ENCODE measurements around the gene SPTLC2.

SPTLC2 gene

DNA sequence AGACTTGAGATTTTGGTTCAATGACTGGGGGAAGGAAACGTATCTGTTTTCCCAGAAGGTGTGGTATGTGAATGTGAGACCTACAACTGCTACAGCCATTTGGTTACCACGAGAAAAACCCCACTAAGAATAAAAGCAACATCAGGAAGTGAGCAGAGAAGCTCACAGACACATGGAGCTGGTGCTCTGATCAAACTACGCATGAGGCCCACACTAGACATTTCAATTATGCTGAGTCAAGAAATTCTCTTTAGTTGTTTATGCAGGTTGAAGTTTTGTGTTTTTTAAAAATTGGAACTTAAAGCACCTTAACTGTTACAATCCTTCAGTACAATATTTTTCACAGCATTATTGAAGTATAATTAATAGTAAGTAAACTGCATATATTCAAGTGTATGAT is 8.9 kb upstream of the SPTLC2 start:
- H3K79me2 ChIP-seq (ENCODE audit: insufficient read depth, low read length) = no peaks in the 10 kb centered on the region
- H3K9ac ChIP-seq (ENCODE audit: low read depth, low read length, poor library complexity, severe bottlenecking) = no peak overlapping the region
- H3K4me3 ChIP-seq (ENCODE audit: low read length, poor library complexity, severe bottlenecking) = no peak overlapping the region
- no peak for TF ChIP-seq EZH2phosphoT487 (IDR thresholded peaks at IDR 0.05; ENCODE audit: borderline replicate concordance)
- no peak for TF ChIP-seq CTCF (conservative IDR thresholded peaks at IDR 0.05; ENCODE audit: low read length)
- no peaks in the 10 kb centered on the region for H3K9me3 ChIP-seq (ENCODE audit: insufficient read depth, low read depth, low read length)
- H3K9me2 ChIP-seq (replicated peaks; ENCODE audit: low read depth, low read length) = no peaks in the 10 kb centered on the region
- H3K4me1 ChIP-seq (ENCODE audit: insufficient read depth, low read length, poor library complexity, severe bottlenecking) = no peaks in the 10 kb centered on the region
- no peaks in the 10 kb centered on the region for H3K36me3 ChIP-seq (ENCODE audit: insufficient read depth, low read length)
- H3K4me2 ChIP-seq (ENCODE audit: low read depth, low read length, poor library complexity, severe bottlenecking) = no peak overlapping the region
- peak overlapping the region; percentile 81 for H2AFZ ChIP-seq (ENCODE audit: low read length)
- no peaks in the 10 kb centered on the region for H4K20me1 ChIP-seq (ENCODE audit: insufficient read depth, low read length, poor library complexity, severe bottlenecking)
- no peaks in the 10 kb centered on the region for H3F3A ChIP-seq (ENCODE audit: low read depth)
- no peaks in the 10 kb centered on the region for H3K27me3 ChIP-seq (ENCODE audit: insufficient read depth, low read length, poor library complexity, severe bottlenecking)

DNA sequence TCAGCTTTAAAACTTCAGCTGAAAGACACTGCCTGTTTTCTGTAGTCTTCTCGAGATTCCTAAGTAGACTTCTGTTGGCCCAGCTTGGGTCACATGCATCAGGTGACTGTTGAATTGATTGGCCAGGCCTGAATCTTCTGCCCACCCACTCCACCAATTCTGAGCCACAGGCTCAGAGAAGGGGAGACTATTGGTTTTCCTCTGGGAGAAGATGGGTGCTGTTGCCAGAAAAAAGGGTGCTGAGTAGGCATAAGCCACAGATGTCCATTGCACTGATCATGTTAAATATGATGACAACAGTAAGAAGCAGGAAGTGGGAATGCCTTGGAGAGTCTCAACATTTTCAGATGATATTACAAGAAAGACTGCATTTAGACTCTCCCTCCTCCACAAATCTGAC is 6.8 kb upstream of the SPTLC2 start:
- TF ChIP-seq CTCF (conservative IDR thresholded peaks at IDR 0.05; ENCODE audit: low read length) (no peak), EZH2phosphoT487 (IDR thresholded peaks at IDR 0.05; ENCODE audit: borderline replicate concordance) (no peak)
- no peaks in the 10 kb centered on the region for H3K9me3 ChIP-seq (ENCODE audit: insufficient read depth, low read depth, low read length)
- H3F3A ChIP-seq (ENCODE audit: low read depth) = no peaks in the 10 kb centered on the region
- H3K4me3 ChIP-seq (ENCODE audit: low read length, poor library complexity, severe bottlenecking) = no peak overlapping the region
- no peaks in the 10 kb centered on the region for H3K79me2 ChIP-seq (ENCODE audit: insufficient read depth, low read length)
- no peaks in the 10 kb centered on the region for H3K27me3 ChIP-seq (ENCODE audit: insufficient read depth, low read length, poor library complexity, severe bottlenecking)
- no peaks in the 10 kb centered on the region for H3K4me1 ChIP-seq (ENCODE audit: insufficient read depth, low read length, poor library complexity, severe bottlenecking)
- no peaks in the 10 kb centered on the region for H3K36me3 ChIP-seq (ENCODE audit: insufficient read depth, low read length)
- H3K9ac ChIP-seq (ENCODE audit: low read depth, low read length, poor library complexity, severe bottlenecking) = no peak overlapping the region
- no peaks in the 10 kb centered on the region for H3K9me2 ChIP-seq (replicated peaks; ENCODE audit: low read depth, low read length)
- H3K4me2 ChIP-seq (ENCODE audit: low read depth, low read length, poor library complexity, severe bottlenecking) = no peak overlapping the region
- peak overlapping the region; percentile 9; the same call in 1 of the 2 replicates for H2AFZ ChIP-seq (ENCODE audit: low read length)
- H4K20me1 ChIP-seq (ENCODE audit: insufficient read depth, low read length, poor library complexity, severe bottlenecking) = no peaks in the 10 kb centered on the region

GRCh38 chr14:77622366-77622961 is 6.0 kb upstream of the SPTLC2 start:
- no peak overlapping the region for H3K4me3 ChIP-seq (ENCODE audit: low read length, poor library complexity, severe bottlenecking)
- no peaks in the 10 kb centered on the region for H3K36me3 ChIP-seq (ENCODE audit: insufficient read depth, low read length)
- no peaks in the 10 kb centered on the region for H3K9me2 ChIP-seq (replicated peaks; ENCODE audit: low read depth, low read length)
- H3K4me2 ChIP-seq (ENCODE audit: low read depth, low read length, poor library complexity, severe bottlenecking) = no peak overlapping the region
- no peak overlapping the region for H2AFZ ChIP-seq (ENCODE audit: low read length)
- H3K9ac ChIP-seq (ENCODE audit: low read depth, low read length, poor library complexity, severe bottlenecking) = no peak overlapping the region
- H3F3A ChIP-seq (ENCODE audit: low read depth) = no peaks in the 10 kb centered on the region
- H4K20me1 ChIP-seq (ENCODE audit: insufficient read depth, low read length, poor library complexity, severe bottlenecking) = no peaks in the 10 kb centered on the region
- H3K27me3 ChIP-seq (ENCODE audit: insufficient read depth, low read length, poor library complexity, severe bottlenecking) = no peaks in the 10 kb centered on the region
- H3K9me3 ChIP-seq (ENCODE audit: insufficient read depth, low read depth, low read length) = no peaks in the 10 kb centered on the region
- H3K4me1 ChIP-seq (ENCODE audit: insufficient read depth, low read length, poor library complexity, severe bottlenecking) = no peaks in the 10 kb centered on the region
- TF ChIP-seq CTCF (conservative IDR thresholded peaks at IDR 0.05; ENCODE audit: low read length) = no peak
- no peak for TF ChIP-seq EZH2phosphoT487 (IDR thresholded peaks at IDR 0.05; ENCODE audit: borderline replicate concordance)
- no peaks in the 10 kb centered on the region for H3K79me2 ChIP-seq (ENCODE audit: insufficient read depth, low read length)
